Activated T-helper 1 cell treated with anti-CD3 and anti-CD28 coated beads, Interleukin-12 subunit alpha, Interleukin-12 subunit beta, Interleukin-2, Interleukin-4 antibody, amounts not matched to agents 30 ng/mL and 10 ng/mL and 1 ng/mL, durations not matched to agents 14 hours and 24 hours and 36 hours (primary cell): Measurements from ENCODE around the gene GBP5. TPM values are rescaled to one million over a fixed set of nuclear protein-coding genes. Genes with fewer than 3 reads are reported as not detected.
"Not testable (repeated sequence)": the region's sequence is repeated elsewhere in the genome, so short reads cannot be mapped to it uniquely, and the experiment has no call there.

Experiments used
- DNase-seq: peaks from one replicate; pipeline ENCODE4 v3.0.0; 2021; ENCODE audit warnings: low spot score
- H3K27ac Mint-ChIP-seq: one replicate; pipeline ENCODE4 v1.8.0; 2021; ENCODE audit warnings: mild to moderate bottlenecking, mixed read lengths
- H3K27me3 Mint-ChIP-seq: one replicate; pipeline ENCODE4 v1.8.0; 2022; ENCODE audit warnings: mild to moderate bottlenecking, moderate library complexity, mixed read lengths; ENCODE audit not compliant: insufficient read depth
- H3K36me3 Mint-ChIP-seq: one replicate; pipeline ENCODE4 v1.8.0; 2021; ENCODE audit warnings: low read depth, mixed read lengths
- H3K4me1 Mint-ChIP-seq: one replicate; pipeline ENCODE4 v1.8.0; 2021; ENCODE audit warnings: low read depth, mixed read lengths
- H3K4me3 Mint-ChIP-seq: one replicate; pipeline ENCODE4 v1.8.0; 2021; ENCODE audit warnings: mild to moderate bottlenecking, moderate library complexity, mixed read lengths
- H3K9me3 Mint-ChIP-seq: one replicate; pipeline ENCODE4 v1.8.0; 2021; ENCODE audit warnings: mixed read lengths
- intact Hi-C: fragments of 100-400 bp; cut with micrococcal nuclease; formaldehyde crosslinking; loops from one replicate; pipeline ENCODE4 v1.15.1; 2024
- total RNA-seq: library from RNA; stranded (reverse); gene quantifications from 2 replicates; pipeline ENCODE4 v1.2.3, GENCODE V29; 2022

The GBP5 gene, protein sequence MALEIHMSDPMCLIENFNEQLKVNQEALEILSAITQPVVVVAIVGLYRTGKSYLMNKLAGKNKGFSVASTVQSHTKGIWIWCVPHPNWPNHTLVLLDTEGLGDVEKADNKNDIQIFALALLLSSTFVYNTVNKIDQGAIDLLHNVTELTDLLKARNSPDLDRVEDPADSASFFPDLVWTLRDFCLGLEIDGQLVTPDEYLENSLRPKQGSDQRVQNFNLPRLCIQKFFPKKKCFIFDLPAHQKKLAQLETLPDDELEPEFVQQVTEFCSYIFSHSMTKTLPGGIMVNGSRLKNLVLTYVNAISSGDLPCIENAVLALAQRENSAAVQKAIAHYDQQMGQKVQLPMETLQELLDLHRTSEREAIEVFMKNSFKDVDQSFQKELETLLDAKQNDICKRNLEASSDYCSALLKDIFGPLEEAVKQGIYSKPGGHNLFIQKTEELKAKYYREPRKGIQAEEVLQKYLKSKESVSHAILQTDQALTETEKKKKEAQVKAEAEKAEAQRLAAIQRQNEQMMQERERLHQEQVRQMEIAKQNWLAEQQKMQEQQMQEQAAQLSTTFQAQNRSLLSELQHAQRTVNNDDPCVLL
- 145 and 154 TPM in 2 replicates for total RNA-seq

DNA sequence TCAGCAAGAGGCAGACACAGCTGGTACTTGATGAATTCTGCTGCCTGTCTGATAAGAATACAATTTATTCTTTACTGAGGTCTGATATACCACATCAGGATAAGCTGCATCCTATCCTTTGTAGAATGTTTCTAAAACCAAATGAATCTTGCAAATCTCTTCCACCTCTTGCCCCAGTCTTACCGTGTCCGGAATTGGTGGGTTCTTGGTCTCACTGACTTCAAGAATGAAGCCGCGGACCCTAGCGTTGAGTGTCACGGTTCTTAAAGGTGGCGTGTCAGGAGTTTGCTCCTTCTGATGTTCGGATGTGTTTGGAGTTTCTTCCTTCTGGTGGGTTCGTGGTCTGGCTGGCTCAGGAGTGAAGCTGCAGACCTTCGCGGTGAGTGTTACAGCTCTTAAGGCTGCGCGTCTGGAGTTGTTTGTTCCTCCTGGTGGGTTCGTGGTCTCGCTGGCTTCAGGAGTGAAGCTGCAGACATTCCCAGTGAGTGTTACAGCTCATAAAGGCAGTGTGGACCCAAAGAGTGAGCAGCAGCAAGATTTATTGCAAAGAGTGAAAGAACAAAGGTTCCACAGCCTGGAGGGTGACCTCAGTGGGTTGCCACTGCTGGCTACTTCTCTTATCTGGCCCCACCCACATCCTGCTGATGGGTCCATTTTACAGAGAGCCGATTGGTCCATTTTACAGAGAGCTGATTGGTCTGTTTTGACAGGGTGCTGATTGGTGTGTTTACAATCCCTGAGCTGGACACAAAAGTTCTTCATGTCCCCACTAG, at the start of gene GBP5:
Gene GBP5, minus strand, starts transcription at position 592 of the 773 bp plus-strand sequence. CDS start 3,305 bp downstream, outside the sequence.
- peak; percentile 80 for DNase-seq
- Mint-ChIP-seq H3K27ac (peak within 1 kb of the TSS; percentile 98), H3K4me1 (peaks cover 66% of the 10 kb centered on the region), H3K4me3 (peak within 1 kb of the TSS; percentile 97), H3K36me3 (peaks cover 43% of the 10 kb centered on the region)
- H3K27me3 Mint-ChIP-seq, H3K9me3 Mint-ChIP-seq: not testable (repeated sequence)
- intact Hi-C loops = loop anchor here (10.0 kb wide), 1 partner anchor 462 kb away; no protein-coding TSS in a partner anchor

DNA sequence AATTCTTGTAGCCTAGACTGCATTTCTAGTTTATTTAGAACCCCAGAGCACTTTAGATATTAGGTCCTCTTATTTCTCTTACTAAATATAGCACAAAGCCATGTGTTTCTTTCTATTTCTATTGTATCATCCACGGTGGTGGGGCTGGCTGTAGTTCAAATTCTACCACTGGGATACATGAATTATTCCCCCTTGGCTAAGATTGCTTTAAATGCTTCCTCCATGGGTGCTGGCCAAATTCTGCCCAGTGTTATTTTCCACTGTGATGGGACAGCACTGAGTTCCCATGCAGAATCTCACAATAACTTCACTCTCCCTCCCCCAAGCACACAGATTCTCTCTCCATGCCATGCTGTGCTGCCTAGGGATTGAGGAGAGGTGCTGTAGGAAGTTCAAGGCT, 49.7 kb upstream of the GBP5 start:
- Mint-ChIP-seq H3K36me3 (peaks cover 33% of the 10 kb centered on the region), H3K9me3 (peaks cover 65% of the 10 kb centered on the region), H3K27me3 (no peaks in the 10 kb centered on the region), H3K4me3 (no peak overlapping the region), H3K4me1 (peaks cover 18% of the 10 kb centered on the region), H3K27ac (no peak overlapping the region)
- no peak for DNase-seq
- intact Hi-C loops = no loop called here

DNA sequence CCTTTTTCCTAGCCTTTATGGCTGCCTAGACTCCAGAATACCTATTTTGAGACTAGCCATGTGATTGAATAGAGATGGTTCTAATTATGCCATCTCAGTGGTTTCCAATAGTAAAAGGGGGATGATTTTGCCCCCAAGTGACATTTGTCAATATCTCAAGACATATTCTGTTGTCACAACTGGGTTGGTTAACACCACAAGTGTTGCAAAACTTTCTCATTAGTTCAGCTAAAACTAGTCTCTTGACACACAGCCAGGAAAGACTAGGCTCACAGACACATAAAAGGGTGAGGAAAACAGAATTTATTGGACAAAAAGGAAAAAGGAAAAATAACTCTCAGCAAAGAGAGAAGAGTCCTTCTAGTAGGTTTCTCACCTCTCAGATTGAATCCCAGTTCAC, 39.9 kb upstream of the GBP5 start:
- intact Hi-C loops = loop anchor here (5.0 kb wide), 1 partner anchor 140 kb away; no protein-coding TSS in a partner anchor
- H3K9me3 Mint-ChIP-seq = peaks cover 55% of the 10 kb centered on the region
- H3K36me3 Mint-ChIP-seq = peaks cover 21% of the 10 kb centered on the region
- no peak overlapping the region for H3K4me3 Mint-ChIP-seq
- no peaks in the 10 kb centered on the region for H3K27me3 Mint-ChIP-seq
- peak overlapping the region; percentile 21 for H3K27ac Mint-ChIP-seq
- peaks cover 46% of the 10 kb centered on the region for H3K4me1 Mint-ChIP-seq
- no peak for DNase-seq

DNA sequence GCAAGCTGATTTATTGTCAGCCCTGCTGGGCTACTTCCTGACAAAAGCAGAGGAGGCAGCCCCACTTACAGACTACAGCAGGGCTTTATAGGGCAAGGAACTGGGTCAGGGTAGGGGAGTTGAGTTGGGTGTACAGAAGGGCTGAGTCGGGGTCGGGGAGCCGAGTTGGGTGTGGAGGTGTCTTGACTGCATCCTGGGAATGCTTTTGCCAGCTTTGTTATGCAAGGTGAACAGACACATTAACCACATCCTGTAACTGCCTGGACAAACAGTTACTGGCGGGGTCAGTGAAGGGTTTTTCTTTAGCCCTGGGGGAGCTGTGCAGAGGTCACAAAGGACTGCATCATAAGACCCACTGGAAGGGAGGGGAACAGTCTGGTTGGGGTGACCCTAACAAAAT, 39.1 kb upstream of the GBP5 start:
- intact Hi-C loops = loop anchor here (2.0 to 5.0 kb wide), 3 partner anchors 47 to 185 kb away; partner anchors contain the start of gene GBP2
- peaks cover 47% of the 10 kb centered on the region for H3K9me3 Mint-ChIP-seq
- no peaks in the 10 kb centered on the region for H3K27me3 Mint-ChIP-seq
- peaks cover 18% of the 10 kb centered on the region for H3K36me3 Mint-ChIP-seq
- H3K4me1 Mint-ChIP-seq = peaks cover 51% of the 10 kb centered on the region
- no peak for DNase-seq
- peak overlapping the region; percentile 87 for H3K27ac Mint-ChIP-seq
- H3K4me3 Mint-ChIP-seq = peak overlapping the region; percentile 27

DNA sequence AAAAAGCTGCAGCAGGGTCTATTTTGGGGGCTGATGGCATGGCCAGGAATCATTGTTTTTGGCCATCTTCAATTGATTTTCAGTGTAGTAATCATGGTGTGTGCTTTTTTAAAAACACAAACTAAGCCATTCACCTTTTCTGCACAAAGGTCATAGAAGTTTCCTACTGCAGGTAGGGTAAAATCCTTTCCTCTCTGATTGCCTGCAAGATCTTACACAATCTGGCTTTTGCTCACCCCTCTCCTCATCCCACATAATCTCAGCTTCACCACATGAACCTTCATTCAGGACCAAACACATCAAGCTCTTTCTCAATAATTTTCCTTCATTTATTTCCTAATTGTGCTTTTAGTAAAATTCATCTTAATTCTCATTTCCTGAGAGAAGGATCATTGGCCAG, 38.3 kb upstream of the GBP5 start:
- peaks cover 59% of the 10 kb centered on the region for H3K4me1 Mint-ChIP-seq
- peak overlapping the region; percentile 27 for H3K4me3 Mint-ChIP-seq
- H3K36me3 Mint-ChIP-seq = peaks cover 16% of the 10 kb centered on the region
- intact Hi-C loops = loop anchor here (1.0 to 5.0 kb wide), 7 partner anchors 11 to 184 kb away; partner anchors contain the start of gene GBP2
- no peaks in the 10 kb centered on the region for H3K27me3 Mint-ChIP-seq
- no peak for DNase-seq
- H3K9me3 Mint-ChIP-seq = peaks cover 42% of the 10 kb centered on the region
- peak overlapping the region; percentile 87 for H3K27ac Mint-ChIP-seq

DNA sequence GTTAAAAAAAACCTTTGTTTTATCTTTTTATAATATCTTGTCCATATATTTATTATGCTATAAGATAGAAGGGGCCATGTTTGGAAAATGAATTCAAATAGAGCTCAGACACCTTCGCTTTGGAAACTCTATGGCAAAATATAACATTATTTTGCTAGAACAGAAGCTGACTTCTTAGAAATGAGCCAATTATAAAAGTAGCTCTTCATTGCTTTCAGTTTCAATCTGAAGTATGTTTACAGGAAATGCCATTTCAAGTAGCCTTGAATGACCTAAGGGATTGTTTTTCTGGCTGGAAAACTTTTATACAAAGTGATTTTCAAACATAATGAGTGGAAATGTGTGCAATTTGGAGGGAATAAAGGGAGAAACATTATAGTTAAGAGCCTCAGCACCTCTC, 37.8 kb upstream of the GBP5 start:
- DNase-seq = no peak
- Mint-ChIP-seq H3K27me3 (no peaks in the 10 kb centered on the region), H3K36me3 (peaks cover 16% of the 10 kb centered on the region), H3K4me1 (peaks cover 64% of the 10 kb centered on the region), H3K4me3 (peak overlapping the region; percentile 47), H3K27ac (peak overlapping the region; percentile 87), H3K9me3 (peaks cover 42% of the 10 kb centered on the region)
- intact Hi-C loops = loop anchor here (1.0 to 5.0 kb wide), 7 partner anchors 10 to 184 kb away; partner anchors contain the start of gene GBP2

DNA sequence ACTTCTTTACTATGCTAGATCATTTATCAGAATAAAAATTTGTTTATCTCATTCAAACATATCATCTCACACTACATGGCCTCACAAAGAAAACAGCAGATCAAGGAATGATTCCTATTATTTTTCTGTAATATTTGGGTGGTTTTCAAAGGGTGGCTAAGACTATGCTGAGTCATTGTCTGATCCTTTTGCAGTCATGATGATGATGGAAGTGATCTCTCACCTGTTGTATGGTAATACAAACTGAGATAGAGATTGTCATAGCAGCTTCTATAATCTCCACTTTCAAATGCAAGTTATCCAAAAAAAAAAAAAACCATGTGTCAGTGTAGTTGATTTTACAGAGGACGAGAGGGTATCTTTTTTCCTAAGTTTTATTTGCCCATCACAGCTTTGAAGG, 37.2 kb upstream of the GBP5 start:
- peak overlapping the region; percentile 87 for H3K27ac Mint-ChIP-seq
- no peaks in the 10 kb centered on the region for H3K27me3 Mint-ChIP-seq
- H3K36me3 Mint-ChIP-seq = peaks cover 14% of the 10 kb centered on the region
- peak overlapping the region; percentile 35 for H3K4me3 Mint-ChIP-seq
- H3K9me3 Mint-ChIP-seq = peaks cover 37% of the 10 kb centered on the region
- intact Hi-C loops = loop anchor here (1.0 to 5.0 kb wide), 7 partner anchors 10 to 183 kb away; partner anchors contain the start of gene GBP2
- peaks cover 71% of the 10 kb centered on the region for H3K4me1 Mint-ChIP-seq
- no peak for DNase-seq

DNA sequence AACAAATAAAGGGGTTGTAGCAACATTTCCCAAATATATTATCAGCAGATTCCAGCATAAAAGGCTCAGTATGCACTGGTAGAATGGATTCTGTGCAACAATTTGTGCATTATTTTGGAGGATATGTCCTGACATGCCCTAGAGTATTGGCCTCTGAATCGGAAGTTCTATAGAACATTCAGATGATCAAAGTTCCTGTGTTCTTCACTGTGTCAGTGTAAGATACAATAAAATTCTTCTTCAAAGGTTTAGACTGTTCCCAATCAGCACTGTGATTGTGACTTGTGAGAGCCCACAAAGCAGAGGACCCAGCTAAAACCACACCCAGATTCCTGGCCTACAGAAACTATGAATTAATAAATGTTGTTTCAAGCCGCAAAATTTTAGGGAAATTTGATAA, 33.6 kb upstream of the GBP5 start:
- H3K4me1 Mint-ChIP-seq = peaks cover 68% of the 10 kb centered on the region
- H3K4me3 Mint-ChIP-seq = no peak overlapping the region
- intact Hi-C loops = no loop called here
- DNase-seq = no peak
- peaks cover 14% of the 10 kb centered on the region for H3K9me3 Mint-ChIP-seq
- H3K36me3 Mint-ChIP-seq = peaks cover 13% of the 10 kb centered on the region
- H3K27me3 Mint-ChIP-seq = no peaks in the 10 kb centered on the region
- H3K27ac Mint-ChIP-seq = peak overlapping the region; percentile 8

DNA sequence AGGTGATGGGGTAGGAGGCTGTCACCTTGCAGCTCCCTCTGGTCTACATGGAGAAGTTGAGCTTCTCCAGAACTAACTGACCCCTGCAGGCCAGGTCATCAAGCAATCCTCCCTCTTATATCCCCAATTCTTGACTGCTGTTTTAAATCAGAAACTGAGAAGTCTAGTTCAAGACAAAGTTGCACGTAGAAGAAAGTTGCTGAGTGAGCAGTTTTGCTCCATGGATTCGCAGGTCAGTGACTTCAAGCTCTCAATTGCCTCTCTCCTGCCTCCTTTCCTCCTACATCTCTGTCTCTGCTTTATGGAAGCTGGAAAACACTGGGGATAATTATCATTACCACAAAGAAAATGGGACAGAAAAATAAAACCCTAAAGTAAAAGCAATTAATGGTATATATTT, 32.8 kb upstream of the GBP5 start:
- H3K9me3 Mint-ChIP-seq = peaks cover 14% of the 10 kb centered on the region
- H3K36me3 Mint-ChIP-seq = peaks cover 13% of the 10 kb centered on the region
- H3K27ac Mint-ChIP-seq = no peak overlapping the region
- H3K4me1 Mint-ChIP-seq = peaks cover 68% of the 10 kb centered on the region
- DNase-seq = no peak
- intact Hi-C loops = no loop called here
- no peak overlapping the region for H3K4me3 Mint-ChIP-seq
- H3K27me3 Mint-ChIP-seq = no peaks in the 10 kb centered on the region

DNA sequence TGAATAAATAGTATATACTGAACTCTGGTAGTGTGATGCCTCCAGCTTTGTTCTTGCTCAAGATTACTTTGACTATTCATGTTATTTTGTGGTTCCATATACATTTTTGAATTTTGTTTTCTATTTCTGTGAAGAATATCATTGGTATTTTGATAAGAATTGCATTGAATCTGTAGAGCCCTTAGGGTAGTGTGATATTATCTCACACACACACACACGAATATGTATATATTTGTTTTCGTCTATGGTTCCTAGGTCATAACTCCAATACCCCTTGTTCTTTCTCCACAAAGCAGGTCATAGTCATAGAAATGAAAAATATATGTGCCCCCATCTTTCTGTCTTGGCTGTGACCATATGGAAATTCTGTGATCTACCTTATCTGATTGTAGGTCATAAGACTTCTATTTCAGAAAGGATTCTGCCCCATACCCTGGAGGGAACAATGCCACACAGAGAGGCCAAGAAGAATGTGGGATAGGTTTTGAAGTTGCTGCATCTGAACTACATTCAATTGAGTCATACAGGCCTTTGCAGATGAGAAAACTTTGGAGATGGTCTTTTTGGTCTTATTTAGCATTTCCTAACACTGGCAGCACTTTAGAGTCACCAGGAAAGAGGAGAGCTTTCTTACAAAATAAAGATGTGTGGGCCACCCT, 32.0 kb upstream of the GBP5 start:
- H3K27ac Mint-ChIP-seq = no peak overlapping the region
- H3K4me3 Mint-ChIP-seq = no peak overlapping the region
- peaks cover 13% of the 10 kb centered on the region for H3K9me3 Mint-ChIP-seq
- H3K36me3 Mint-ChIP-seq = peaks cover 12% of the 10 kb centered on the region
- H3K27me3 Mint-ChIP-seq = no peaks in the 10 kb centered on the region
- DNase-seq = no peak
- intact Hi-C loops = no loop called here
- peaks cover 68% of the 10 kb centered on the region for H3K4me1 Mint-ChIP-seq

DNA sequence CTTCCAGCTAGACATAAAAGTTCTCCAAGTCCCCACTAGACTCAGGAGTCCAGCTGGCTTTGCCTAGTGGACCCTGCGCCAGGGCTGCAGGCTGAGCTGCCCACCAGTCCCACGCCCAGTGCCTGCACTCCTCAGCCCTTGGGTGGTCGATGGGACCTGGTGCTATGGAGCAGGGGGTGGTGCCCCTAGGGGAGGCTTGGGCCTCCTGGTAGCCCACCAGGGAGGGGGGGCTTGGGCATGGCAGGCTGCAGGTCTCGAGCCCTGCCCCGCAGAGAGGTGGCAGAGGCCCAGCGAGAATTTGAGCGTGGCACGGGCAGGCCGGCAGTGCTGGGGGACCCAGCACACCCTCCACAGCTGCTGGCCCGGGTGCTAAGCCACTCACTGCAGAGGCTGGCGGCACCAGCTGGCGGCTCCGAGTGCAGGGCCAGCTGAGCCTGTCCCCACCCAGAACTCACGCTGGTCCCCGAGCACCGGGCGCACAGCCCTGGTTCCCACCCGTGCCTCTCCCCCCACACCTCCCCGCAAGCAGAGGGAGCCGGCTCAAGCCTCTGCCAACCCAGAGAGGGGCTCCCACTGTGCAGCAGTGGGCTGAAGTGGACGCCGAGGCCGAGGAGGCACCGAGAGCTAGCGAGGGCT, 30.2 kb upstream of the GBP5 start:
- H3K4me1 Mint-ChIP-seq = peaks cover 73% of the 10 kb centered on the region
- H3K27ac Mint-ChIP-seq = no peak overlapping the region
- intact Hi-C loops = no loop called here
- DNase-seq = no peak
- H3K9me3 Mint-ChIP-seq = peaks cover 3% of the 10 kb centered on the region
- H3K4me3 Mint-ChIP-seq = no peak overlapping the region
- H3K36me3 Mint-ChIP-seq = peaks cover 3% of the 10 kb centered on the region
- H3K27me3 Mint-ChIP-seq = no peaks in the 10 kb centered on the region
